HEK293 (cell line): ENCODE data around the gene TPM1.

Experiments used
- CTCF ChIA-PET: fragments of 350-600 bp; formaldehyde crosslinking; extraction: SDS; loops from one replicate; lab custom pipeline; 2021; ENCODE audit warnings: antibody characterized with exemption; lab: Yijun Ruan, JAX
- POLR2A ChIA-PET: fragments of 300-600 bp; formaldehyde crosslinking; extraction: SDS; loops from one replicate; lab custom pipeline; 2020; ENCODE audit warnings: antibody characterized with exemption, inconsistent platforms; lab: Yijun Ruan, JAX
- H3K27ac ChIP-seq: fragments of 200-500 bp; sonication (Bioruptor generic); 2 replicates; pipeline ENCODE4 v1.5.1; 2014; ENCODE audit warnings: low read depth, low read length, control low read depth, inconsistent platforms; ENCODE audit errors: extremely low read depth
- H3K36me3 ChIP-seq, 2 experiments: fragments of 200-500 bp in 1 of 2; sonication (Bioruptor generic) in 1 of 2; 1 replicate in 1 of 2; 2 replicates in 1 of 2; pipeline ENCODE4 v1.5.1; 2014 to 2017; ENCODE audit warnings: inconsistent platforms in 2 of 2, low read length in 2 of 2; ENCODE audit not compliant: control insufficient read depth in 2 of 2, insufficient read depth in 1 of 2
- H3K4me1 ChIP-seq: fragments of 200-500 bp; sonication (Bioruptor generic); 2 replicates; pipeline ENCODE4 v1.5.1; 2014; ENCODE audit warnings: mild to moderate bottlenecking, low read length, inconsistent platforms; ENCODE audit not compliant: control insufficient read depth, insufficient read depth
- H3K4me3 ChIP-seq: 2 replicates; pipeline ENCODE4 v1.5.1; 2011; ENCODE audit warnings: low read depth, mild to moderate bottlenecking, control low read depth, low read length, moderate library complexity
- H3K9me3 ChIP-seq: fragments of 200-500 bp; sonication (Bioruptor generic); 2 replicates; pipeline ENCODE4 v1.5.1; 2014; ENCODE audit warnings: low read depth, low read length, inconsistent platforms; ENCODE audit not compliant: control insufficient read depth, insufficient read depth
- OVOL3 ChIP-seq: fragments of 450-650 bp; formaldehyde crosslinking; IDR thresholded peaks from 2 replicates; pipeline ENCODE4 v1.5.1; 2016; ENCODE audit warnings: missing biosample characterization, missing genetic modification characterization
- PRDM10 ChIP-seq: fragments of 450-650 bp; formaldehyde crosslinking; IDR thresholded peaks from 2 replicates; pipeline ENCODE4 v1.5.1; 2016; ENCODE audit warnings: missing biosample characterization, missing genetic modification characterization
- REST ChIP-seq: fragments of 450-650 bp; formaldehyde crosslinking; IDR thresholded peaks from 2 replicates; pipeline ENCODE4 v1.5.1; 2016; ENCODE audit warnings: missing biosample characterization, missing genetic modification characterization
- WT1 ChIP-seq: fragments of 450-650 bp; formaldehyde crosslinking; IDR thresholded peaks from 2 replicates; pipeline ENCODE4 v1.5.1; 2016; ENCODE audit warnings: missing biosample characterization, missing genetic modification characterization
- YY2 ChIP-seq: fragments of 450-650 bp; formaldehyde crosslinking; IDR thresholded peaks from 2 replicates; pipeline ENCODE4 v1.5.1; 2016; ENCODE audit warnings: missing biosample characterization, missing genetic modification characterization
- ZFHX2 ChIP-seq: fragments of 450-650 bp; formaldehyde crosslinking; conservative IDR thresholded peaks from 2 replicates; pipeline ENCODE4 v1.5.1; 2016; ENCODE audit warnings: missing biosample characterization, missing genetic modification characterization
- ZNF148 ChIP-seq: fragments of 450-650 bp; formaldehyde crosslinking; IDR thresholded peaks from 2 replicates; pipeline ENCODE4 v1.5.0; 2017; ENCODE audit warnings: missing biosample characterization, missing genetic modification characterization, borderline replicate concordance
- ZNF169 ChIP-seq: fragments of 450-650 bp; formaldehyde crosslinking; IDR thresholded peaks from 2 replicates; pipeline ENCODE4 v1.5.1; 2016; ENCODE audit warnings: missing biosample characterization, missing genetic modification characterization
- ZNF174 ChIP-seq: fragments of 450-650 bp; formaldehyde crosslinking; IDR thresholded peaks from 2 replicates; pipeline ENCODE4 v1.5.0; 2017; ENCODE audit warnings: missing biosample characterization, mild to moderate bottlenecking, missing genetic modification characterization
- ZNF280D ChIP-seq: fragments of 450-650 bp; formaldehyde crosslinking; IDR thresholded peaks from 2 replicates; pipeline ENCODE4 v1.5.1; 2016; ENCODE audit warnings: missing biosample characterization, missing genetic modification characterization
- ZNF302 ChIP-seq: fragments of 450-650 bp; formaldehyde crosslinking; IDR thresholded peaks from 2 replicates; pipeline ENCODE4 v1.5.1; 2016; ENCODE audit warnings: missing biosample characterization, missing genetic modification characterization, low read depth
- ZNF404 ChIP-seq: fragments of 450-650 bp; formaldehyde crosslinking; IDR thresholded peaks from 2 replicates; pipeline ENCODE4 v1.5.1; 2017; ENCODE audit warnings: missing biosample characterization, missing genetic modification characterization
- ZNF514 ChIP-seq: fragments of 450-650 bp; formaldehyde crosslinking; IDR thresholded peaks from 2 replicates; pipeline ENCODE4 v1.5.1; 2016; ENCODE audit warnings: missing biosample characterization, missing genetic modification characterization
- ZNF544 ChIP-seq: fragments of 450-650 bp; formaldehyde crosslinking; IDR thresholded peaks from 2 replicates; pipeline ENCODE4 v1.5.0; 2017; ENCODE audit warnings: missing biosample characterization, missing genetic modification characterization
- ZNF830 ChIP-seq: fragments of 450-650 bp; IDR thresholded peaks from 2 replicates; pipeline ENCODE4 v1.5.0; 2018; ENCODE audit warnings: missing biosample characterization, missing genetic modification characterization, low read depth, mild to moderate bottlenecking, moderate library complexity

The TPM1 gene

GRCh38 chr15:63028442-63029110 is 14.0 kb upstream of the TPM1 start (continued):
- TF ChIP-seq PRDM10 (tag by site-specific recombination) (no peak), REST (tag by site-specific recombination) (no peak), ZNF544 (tag by site-specific recombination) (no peak), WT1 (tag by site-specific recombination) (no peak), ZNF514 (tag by site-specific recombination) (no peak), ZNF280D (no peak), OVOL3 (no peak), ZNF830 (no peak), ZNF174 (tag by site-specific recombination) (no peak), ZNF169 (tag by site-specific recombination) (no peak), ZNF302 (tag by site-specific recombination) (no peak)

- no peaks in the 10 kb centered on the region for H3K36me3 ChIP-seq
- no peak overlapping the region for H3K4me3 ChIP-seq
- H3K4me1 ChIP-seq = no peaks in the 10 kb centered on the region
- no peak overlapping the region for H3K27ac ChIP-seq
- no peaks in the 10 kb centered on the region for H3K9me3 ChIP-seq
- CTCF ChIA-PET = interaction anchor here (0.6 to 1.5 kb wide), 2 partner anchors 183 to 572 kb away, joined by 3 read pairs; no protein-coding TSS in a partner anchor
- POLR2A ChIA-PET = no interaction called here
- no peak for TF ChIP-seq ZNF404 (tag by site-specific recombination)
- TF ChIP-seq ZFHX2 (tag by site-specific recombination) = no peak
- no peak for TF ChIP-seq YY2
- no peak for TF ChIP-seq ZNF148 (tag by site-specific recombination)
- TF ChIP-seq PRDM10 (tag by site-specific recombination) = no peak
These were observed 12.9 kb upstream of the TPM1 start for GRCh38 chr15:63029676-63030075.
